HG03521 (cell line): ENCODE measurements around the gene GLI3.

Source experiments
- ATAC-seq: cut with Tn5 transposase; IDR thresholded peaks from one replicate; pipeline ENCODE4 v1.9.1; 2021; ENCODE audit warnings: mild to moderate bottlenecking, moderate library complexity; ENCODE audit not compliant: unreplicated experiment

GLI3 gene

GRCh38 chr7:42236976-42237810 lies at the start of gene GLI3:
Gene GLI3, minus strand, starts transcription at chr7:42237209. Its CDS starts 13,956 bp downstream, at chr7:42223253.
- ATAC-seq: peak; percentile 58

- ATAC-seq: no peak
Observed at GRCh38 chr7:42285383-42285824, 48.4 kb upstream of the GLI3 start.

GRCh38 chr7:42283553-42283952 lies 46.5 kb upstream of the GLI3 start:
- no peak for ATAC-seq

- ATAC-seq: no peak
Observed at GRCh38 chr7:42278344-42278743, 41.3 kb upstream of the GLI3 start.

- no peak for ATAC-seq
Observed at GRCh38 chr7:42274053-42274452, 37.0 kb upstream of the GLI3 start.

- ATAC-seq: no peak
Observed at GRCh38 chr7:42272793-42273665, 36.0 kb upstream of the GLI3 start.

GRCh38 chr7:42269161-42269560 lies 32.2 kb upstream of the GLI3 start:
- ATAC-seq: no peak

- no peak for ATAC-seq
Observed at GRCh38 chr7:42264702-42265101, 27.7 kb upstream of the GLI3 start.

GRCh38 chr7:42263971-42264370 lies 27.0 kb upstream of the GLI3 start:
- ATAC-seq: no peak

- no peak for ATAC-seq
Observed at GRCh38 chr7:42262964-42263363, 26.0 kb upstream of the GLI3 start.

GRCh38 chr7:42254217-42254616 lies 17.2 kb upstream of the GLI3 start:
- ATAC-seq: no peak

- no peak for ATAC-seq
Observed at GRCh38 chr7:42253316-42253715, 16.3 kb upstream of the GLI3 start.

- no peak for ATAC-seq
Observed at GRCh38 chr7:42250411-42250810, 13.4 kb upstream of the GLI3 start.

- ATAC-seq: no peak
Observed at GRCh38 chr7:42248579-42248978, 11.6 kb upstream of the GLI3 start.

- ATAC-seq: no peak
Observed at GRCh38 chr7:42247301-42247700, 10.3 kb upstream of the GLI3 start.

GRCh38 chr7:42244828-42245227 lies 7.8 kb upstream of the GLI3 start:
- ATAC-seq: no peak

GRCh38 chr7:42242381-42242780 lies 5.4 kb upstream of the GLI3 start:
- ATAC-seq: no peak

GRCh38 chr7:42241424-42241823 lies 4.4 kb upstream of the GLI3 start:
- ATAC-seq: no peak

GRCh38 chr7:42240416-42240815 lies 3.4 kb upstream of the GLI3 start:
- no peak for ATAC-seq

- no peak for ATAC-seq
Observed at GRCh38 chr7:42238709-42239366, 1.8 kb upstream of the GLI3 start.

GRCh38 chr7:42237811-42238541 lies 967 bp upstream of the GLI3 start:
- peak; percentile 11 for ATAC-seq
